Right ventricle myocardium inferior (tissue), 1 donor: ENCODE data around the gene FBP2. TPM values are rescaled to one million over a fixed set of nuclear protein-coding genes. Genes with fewer than 3 reads are reported as not detected.

Source experiments
- ATAC-seq: fragments of 200-7000 bp; cut with Tn5 transposase; one replicate; pipeline ENCODE4 v1.9.1; 2020; ENCODE audit warnings: mild to moderate bottlenecking, moderate library complexity
- DNase-seq: peaks from one replicate; pipeline ENCODE4 v3.0.0; 2021; ENCODE audit errors: missing footprints
- intact Hi-C: fragments of 100-400 bp; cut with DNase I; formaldehyde crosslinking; loops from one replicate; pipeline ENCODE4 v1.11.0; 2022
- long read RNA-seq: library from polyadenylated mRNA; unstranded; transcript quantifications from one replicate; pipeline ENCODE4 v2.0.0, GENCODE V29; 2021
- total RNA-seq: library from RNA; stranded (reverse); fragmentation: NEBNext Ultra II Directional; extraction: Animal tissue kit (Norgen Biotek cat#: 25700); gene quantifications from one replicate; pipeline ENCODE4 v1.2.1, GENCODE V29; 2021
- donor health status: DM: no; HTN: yes; CAD: no; lungs with severe emphysema.

FBP2 gene
- 0.54 TPM for total RNA-seq
- long read RNA-seq, result 0 reads

GRCh38 chr9:94593459-94594345, at the start of gene FBP2:
Gene FBP2 (minus strand): TSS chr9:94593824. CDS start chr9:94593726, 98 bp downstream.
- intact Hi-C loops, result no loop called here
- ATAC-seq (no peak), DNase-seq (no peak)

DNA sequence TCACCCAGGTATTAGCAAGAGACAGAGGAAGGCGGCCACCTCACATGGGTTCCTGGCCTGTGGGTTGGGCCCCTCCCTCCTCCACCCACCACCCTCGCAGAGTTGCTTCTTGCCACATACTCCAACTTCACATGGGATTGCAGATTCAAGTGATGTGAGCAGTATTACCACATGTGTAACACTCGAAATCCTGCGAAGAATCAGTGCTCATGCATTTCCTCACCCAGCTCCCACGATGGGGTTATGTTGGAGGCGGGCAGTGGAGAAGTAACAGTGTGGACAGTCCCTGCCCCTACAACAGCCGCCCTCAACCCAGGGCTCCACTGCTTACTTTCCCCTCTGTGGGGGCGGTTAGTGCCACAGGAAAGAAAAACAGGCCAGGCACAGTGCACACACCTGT, 49.6 kb upstream of the FBP2 start:
- intact Hi-C loops, result no loop called here
- no peak for DNase-seq
- ATAC-seq, result no peak

DNA sequence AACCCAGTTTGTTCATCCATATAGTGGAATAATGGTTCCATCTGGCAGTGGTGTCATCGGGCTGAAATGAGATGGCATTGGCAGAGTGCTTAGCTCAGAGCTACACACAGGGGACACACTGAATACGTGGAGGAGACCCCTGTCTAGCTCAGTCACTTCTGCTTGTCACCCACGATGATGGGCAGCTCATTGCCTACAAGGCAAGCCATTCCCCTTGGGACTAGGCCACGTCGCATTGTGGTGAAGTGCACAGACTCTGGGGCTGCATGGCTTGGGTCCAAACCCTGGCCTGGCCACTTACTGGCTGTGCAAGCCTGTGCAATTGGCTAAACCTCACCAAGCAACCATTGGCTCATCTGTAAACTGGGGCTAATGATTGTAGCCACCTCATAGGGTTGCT, 48.9 kb upstream of the FBP2 start:
- DNase-seq, result no peak
- intact Hi-C loops, result no loop called here
- no peak for ATAC-seq

- ATAC-seq, result no peak
- DNase-seq, result no peak
- intact Hi-C loops, result no loop called here
Measured at GRCh38 chr9:94639999-94640376, 46.4 kb upstream of the FBP2 start.

- peak; percentile 60 for ATAC-seq
- intact Hi-C loops, result no loop called here
- peak; percentile 85 for DNase-seq
Measured at GRCh38 chr9:94639061-94639998, 45.7 kb upstream of the FBP2 start, which contains the start of gene FBP1. Gene FBP1 (minus strand): TSS chr9:94639518. CDS start chr9:94639310, 208 bp downstream.

- DNase-seq, result no peak
- intact Hi-C loops, result no loop called here
- ATAC-seq, result no peak
Measured at GRCh38 chr9:94638335-94639060, 44.9 kb upstream of the FBP2 start.

DNA sequence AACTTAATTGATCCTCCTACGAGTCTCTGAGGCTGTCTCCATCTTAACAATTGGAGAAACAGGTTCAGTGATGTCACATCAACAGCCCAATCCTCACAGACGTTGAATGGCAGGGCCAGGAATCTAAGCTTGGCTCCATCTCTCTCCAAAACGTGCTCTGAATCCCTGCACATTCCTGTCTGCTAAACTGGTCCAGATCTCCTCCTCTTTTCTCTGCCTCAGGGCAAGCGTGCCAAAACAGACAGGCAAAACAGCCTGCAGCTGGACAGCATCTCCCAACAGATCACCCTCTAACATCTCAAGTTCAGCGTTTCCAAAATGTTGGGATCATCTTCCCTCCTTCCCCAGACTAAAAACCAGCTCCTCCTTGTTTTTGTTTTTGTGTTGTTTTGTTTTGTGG, 39.1 kb upstream of the FBP2 start:
- no peak for ATAC-seq
- intact Hi-C loops, result no loop called here

DNA sequence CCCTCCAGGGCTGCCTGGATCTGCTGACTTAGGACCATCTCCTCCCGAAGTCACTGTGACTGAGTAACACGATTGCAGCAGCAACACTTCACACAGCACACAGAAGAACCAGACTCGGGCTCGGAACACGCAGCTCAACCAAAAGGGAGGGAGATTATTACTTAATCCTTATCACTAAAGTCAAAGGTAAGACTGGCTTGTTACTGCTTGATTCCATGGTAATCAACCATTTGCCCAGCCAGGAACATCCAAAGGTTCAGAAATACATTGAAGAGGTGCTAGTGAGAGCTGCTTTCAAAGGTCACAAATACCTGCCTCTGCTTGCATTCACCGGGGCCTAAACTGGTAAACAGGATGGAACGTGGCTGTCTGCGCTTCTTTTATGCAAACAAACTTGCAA, 38.0 kb upstream of the FBP2 start:
- no peak for ATAC-seq
- intact Hi-C loops, result no loop called here
- no peak for DNase-seq

More for the DNA sequence above, 39.1 kb upstream of the FBP2 start:
- no peak for DNase-seq

GRCh38 chr9:94630833-94631232, 37.2 kb upstream of the FBP2 start:
- ATAC-seq, result no peak
- DNase-seq, result no peak
- intact Hi-C loops, result no loop called here

DNA sequence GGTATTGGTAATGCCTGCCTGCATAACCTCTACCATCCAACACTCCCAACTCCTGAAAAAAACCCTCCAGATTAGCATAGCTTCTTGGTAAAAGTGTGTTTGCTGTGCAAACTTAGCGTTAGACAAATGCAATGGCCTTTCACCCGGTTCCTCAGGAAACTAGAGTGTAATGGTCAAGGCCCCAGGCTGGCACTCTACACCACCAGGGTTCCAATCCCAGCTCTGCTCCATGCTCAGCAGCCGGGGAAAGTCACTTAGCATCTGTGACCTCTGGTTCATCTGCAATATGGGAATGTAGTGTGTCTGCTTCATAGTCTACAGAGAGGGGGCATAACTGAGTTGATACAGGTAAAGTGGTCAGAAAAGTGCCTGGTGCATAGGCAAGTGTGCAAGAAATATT, 36.7 kb upstream of the FBP2 start:
- intact Hi-C loops, result no loop called here
- ATAC-seq (no peak), DNase-seq (no peak)

GRCh38 chr9:94627287-94627686, 33.7 kb upstream of the FBP2 start:
- ATAC-seq (no peak), DNase-seq (no peak)
- intact Hi-C loops, result no loop called here

GRCh38 chr9:94625835-94626234, 32.2 kb upstream of the FBP2 start:
- ATAC-seq, result no peak
- intact Hi-C loops, result no loop called here
- DNase-seq, result no peak

GRCh38 chr9:94624629-94625028, 31.0 kb upstream of the FBP2 start:
- DNase-seq (no peak), ATAC-seq (no peak)
- intact Hi-C loops, result no loop called here

DNA sequence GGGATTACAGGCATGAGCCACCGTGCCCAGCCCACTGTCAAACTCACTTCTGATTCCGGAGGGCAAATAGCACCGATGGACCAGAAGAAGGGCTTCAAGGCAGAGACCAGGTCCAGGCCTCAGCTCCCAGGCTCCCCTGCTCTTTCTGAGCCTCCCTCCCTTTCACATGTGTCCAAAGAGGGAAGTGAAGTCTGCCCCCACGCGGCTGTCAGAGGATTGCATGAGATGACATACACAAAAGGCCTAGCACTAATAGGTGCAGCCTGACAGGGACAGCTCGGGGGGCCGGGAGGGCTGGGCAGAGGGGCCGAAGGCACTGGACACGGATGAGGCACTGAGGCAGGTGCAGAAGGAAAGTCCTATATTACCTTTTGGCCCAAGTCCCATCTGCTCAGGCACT, 29.6 kb upstream of the FBP2 start:
- intact Hi-C loops, result no loop called here
- DNase-seq (no peak), ATAC-seq (no peak)

DNA sequence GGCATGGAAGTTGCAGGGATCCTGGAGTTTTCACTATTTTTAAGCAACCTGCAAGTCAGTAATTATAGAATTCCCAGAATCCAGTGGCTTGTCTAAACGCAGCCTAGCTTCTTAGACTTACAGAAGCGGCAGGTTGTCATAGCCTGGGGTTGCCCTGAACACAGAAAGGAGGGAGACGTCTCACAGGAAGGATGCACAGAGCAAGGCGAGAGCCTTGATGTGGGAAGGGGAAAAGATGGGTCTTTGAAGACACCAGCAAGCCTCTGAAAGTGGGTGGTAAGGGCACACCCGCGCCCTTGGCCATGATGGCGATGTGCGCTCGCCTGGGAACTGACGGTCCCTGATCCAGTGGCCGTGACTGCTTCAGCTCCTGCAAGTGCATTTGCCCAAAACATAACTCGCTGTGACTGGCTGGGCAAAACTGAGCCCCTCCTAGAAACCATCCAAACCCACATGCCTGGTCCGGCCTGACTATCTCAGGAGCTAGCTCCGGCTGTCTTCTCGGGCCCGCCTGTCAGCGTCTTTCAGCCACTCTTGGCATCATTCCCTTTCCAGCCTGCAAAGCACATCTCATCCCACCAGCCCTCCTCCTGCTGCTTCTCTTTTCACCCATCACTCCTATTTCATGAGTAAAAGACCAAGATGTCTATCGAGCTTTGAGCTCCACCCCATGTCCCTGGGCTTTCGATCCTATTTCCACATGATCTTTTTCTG, 28.6 kb upstream of the FBP2 start:
- DNase-seq (no peak), ATAC-seq (no peak)
- intact Hi-C loops, result no loop called here

- no peak for DNase-seq
Measured at GRCh38 chr9:94619026-94619425, 25.4 kb upstream of the FBP2 start.

DNA sequence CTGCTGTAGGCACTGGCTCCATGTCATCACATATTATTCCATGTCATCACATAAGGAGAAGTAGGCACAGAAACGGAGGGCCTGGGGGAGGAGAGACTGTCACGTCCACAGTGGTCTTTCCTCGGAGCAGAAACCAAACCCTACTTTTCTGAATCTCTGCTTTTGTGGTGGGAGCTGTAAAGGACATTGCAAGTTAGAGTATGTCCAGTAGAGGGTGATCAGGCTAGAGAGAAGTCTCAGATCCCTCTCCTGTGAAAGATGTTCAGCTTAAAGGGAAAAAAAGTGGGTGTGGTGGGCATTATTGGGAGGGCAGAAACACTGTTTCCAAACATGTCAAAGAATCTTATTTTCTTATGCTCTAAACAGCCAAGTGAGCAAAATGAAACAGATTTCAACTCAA, 19.4 kb upstream of the FBP2 start:
- no peak for ATAC-seq
- intact Hi-C loops, result no loop called here
- no peak for DNase-seq

More at GRCh38 chr9:94619026-94619425, 25.4 kb upstream of the FBP2 start:
- no peak for ATAC-seq
- intact Hi-C loops, result no loop called here

GRCh38 chr9:94612071-94612470, 18.4 kb upstream of the FBP2 start:
- DNase-seq (no peak), ATAC-seq (no peak)
- intact Hi-C loops, result no loop called here
